Thymus (tissue), 11 donors: ENCODE measurements around the gene MGMT. TPM values are rescaled to one million over a fixed set of nuclear protein-coding genes. Genes with fewer than 3 reads are reported as not detected.
A peak's percentile ranks its signal among the peaks of the same experiment; 100 is the strongest.

Experiments
- DNase-seq, 9 donors: peaks; one replicate each; pipeline ENCODE4 v3.0.0-alpha.2; 2013; ENCODE audit warnings: low spot score in 9 of 9, low read depth in 6 of 9, missing footprints in 1 of 9
- H3K27ac ChIP-seq, 2 donors: one replicate each; pipeline ENCODE4 v1.5.1; 2013; ENCODE audit warnings: control low read depth in 1 of 2, low read depth in 1 of 2, low read length in 1 of 2, mild to moderate bottlenecking in 1 of 2, moderate library complexity in 1 of 2
- H3K27me3 ChIP-seq, 2 donors: one replicate each; pipeline ENCODE4 v1.5.1; 2013; ENCODE audit warnings: low read length in 1 of 2; ENCODE audit not compliant: control insufficient read depth in 2 of 2, insufficient read depth in 1 of 2
- H3K36me3 ChIP-seq, 2 donors: one replicate each; pipeline ENCODE4 v1.5.1; 2013; ENCODE audit warnings: low read length in 1 of 2, mild to moderate bottlenecking in 1 of 2, moderate library complexity in 1 of 2; ENCODE audit not compliant: control insufficient read depth in 2 of 2, insufficient read depth in 2 of 2
- H3K4me1 ChIP-seq, 2 donors: one replicate each; pipeline ENCODE4 v1.5.1; 2013; ENCODE audit warnings: low read length in 2 of 2; ENCODE audit not compliant: control insufficient read depth in 2 of 2, insufficient read depth in 2 of 2
- H3K4me3 ChIP-seq, 2 donors: one replicate each; pipeline ENCODE4 v1.5.1; 2013; ENCODE audit warnings: low read length in 2 of 2, control low read depth in 1 of 2, mild to moderate bottlenecking in 1 of 2
- H3K9me3 ChIP-seq, 2 donors: one replicate each; pipeline ENCODE4 v1.5.1; 2013; ENCODE audit warnings: low read length in 1 of 2, mild to moderate bottlenecking in 1 of 2; ENCODE audit not compliant: control insufficient read depth in 2 of 2, insufficient read depth in 1 of 2
- WGBS: extraction: QIAGEN DNeasy Blood & Tissue Kit; methylation state at CpG from one replicate; pipeline ENCODE4 v1.1.7; 2013; 5-methylcytosine and 5-hydroxymethylcytosine counted together
- polyA plus RNA-seq: library from polyadenylated mRNA; stranded (reverse); fragments of 200-250 nt; gene quantifications from one replicate; pipeline ENCODE4 v1.2.3, GENCODE V29; 2013
- total RNA-seq: library from RNA; stranded (reverse); fragments of 120-200 nt; gene quantifications from one replicate; pipeline ENCODE4 v1.2.4, GENCODE V29; 2013
- donor health status: healthy.

MGMT gene
- total and polyA plus RNA-seq, 2 donors: 20.9 to 42.4 TPM

DNA sequence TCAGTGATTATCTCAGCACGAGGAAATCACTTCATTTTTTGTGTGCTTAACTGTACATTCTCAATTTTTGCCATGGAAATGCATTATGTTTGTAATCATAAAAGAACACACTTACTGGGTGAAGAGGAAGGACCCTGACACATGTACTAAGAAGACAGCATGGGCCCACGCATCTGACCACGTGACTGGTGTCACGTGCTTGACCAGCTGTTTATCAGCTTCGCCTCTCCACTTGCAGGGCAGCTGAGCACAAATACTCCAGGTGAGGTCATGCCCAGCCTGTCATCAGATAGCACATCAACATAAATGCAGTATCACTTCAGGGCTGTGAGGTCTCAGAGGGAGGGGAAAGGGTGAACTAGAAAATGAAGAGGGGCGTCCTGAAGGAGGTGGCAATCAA is 317.2 kb downstream of the MGMT start:
- Histone ChIP-seq H3K27me3 (no peaks in the 10 kb centered on the region), H3K4me1 (no peaks in the 10 kb centered on the region), H3K27ac (no peak overlapping the region), H3K4me3 (no peak overlapping the region), H3K36me3 (no peaks in the 10 kb centered on the region), H3K9me3 (no peaks in the 10 kb centered on the region)
- 95% methylated on average over 6 of the region's 6 CpGs for WGBS
- no peak for DNase-seq

- H3K27ac ChIP-seq: no peak overlapping the region
- H3K4me1 ChIP-seq: no peaks in the 10 kb centered on the region
- no peak overlapping the region for H3K4me3 ChIP-seq
- DNase-seq: no peak
- H3K27me3 ChIP-seq: no peaks in the 10 kb centered on the region
- 74% methylated on average over 13 of the region's 13 CpGs for WGBS
- no peaks in the 10 kb centered on the region for H3K9me3 ChIP-seq
- no peaks in the 10 kb centered on the region for H3K36me3 ChIP-seq
Measured at GRCh38 chr10:129784891-129785290, 317.9 kb downstream of the MGMT start.

DNA sequence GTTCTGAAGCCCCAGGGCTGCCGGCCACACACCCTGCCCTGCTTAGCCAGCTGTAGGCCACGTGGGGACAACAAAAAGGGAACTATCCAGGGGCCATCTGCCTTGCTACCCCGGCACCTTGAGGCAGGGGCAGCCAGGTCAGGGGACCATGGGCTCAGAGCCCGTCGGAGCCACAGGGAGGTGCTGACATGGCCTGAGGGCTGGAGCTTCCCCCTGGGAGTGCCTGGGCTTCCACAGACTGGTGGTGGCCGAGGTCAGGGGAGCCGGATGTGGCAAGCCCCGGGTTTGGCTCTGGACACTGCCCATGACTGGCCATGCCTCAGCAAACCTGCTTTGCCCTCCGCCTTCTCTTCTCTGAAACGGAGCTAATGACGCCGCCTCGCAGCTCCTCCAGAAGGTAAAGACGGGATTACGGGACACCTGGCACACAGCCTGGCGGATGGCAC is 318.5 kb downstream of the MGMT start:
- 85% methylated on average over 16 of the region's 16 CpGs for WGBS
- H3K9me3 ChIP-seq: peaks cover 0 to 1% of the 10 kb centered on the region in 2 donors
- no peaks in the 10 kb centered on the region for H3K27me3 ChIP-seq
- no peak for DNase-seq
- H3K4me1 ChIP-seq: no peaks in the 10 kb centered on the region
- H3K36me3 ChIP-seq: no peaks in the 10 kb centered on the region
- no peak overlapping the region for H3K4me3 ChIP-seq
- H3K27ac ChIP-seq: no peak overlapping the region

GRCh38 chr10:129786216-129786615 is 319.2 kb downstream of the MGMT start:
- Histone ChIP-seq H3K27me3 (no peaks in the 10 kb centered on the region), H3K4me1 (no peaks in the 10 kb centered on the region), H3K9me3 (peaks cover 0 to 4% of the 10 kb centered on the region in 2 donors), H3K4me3 (no peak overlapping the region), H3K36me3 (no peaks in the 10 kb centered on the region), H3K27ac (no peak overlapping the region)
- 84% methylated on average over 10 of the region's 10 CpGs for WGBS
- DNase-seq: no peak

DNA sequence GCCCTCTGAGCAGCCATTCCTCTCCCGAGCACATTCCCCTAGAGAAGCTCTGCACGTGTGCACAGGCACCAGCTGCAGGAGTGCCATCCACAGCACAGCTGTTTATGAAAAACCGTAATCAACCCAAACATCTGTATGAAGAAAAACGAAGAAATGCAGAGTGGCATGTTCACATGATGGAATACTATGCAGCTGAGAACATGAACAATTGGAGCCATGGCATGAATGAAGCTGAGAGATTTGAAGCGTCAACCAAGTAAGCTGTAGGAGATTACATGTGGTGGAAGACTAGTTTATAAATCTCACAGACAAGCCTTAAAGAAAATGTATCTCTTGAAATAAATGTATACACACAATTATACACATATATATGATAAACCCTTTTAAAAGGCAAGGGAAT is 320.5 kb downstream of the MGMT start:
- Histone ChIP-seq H3K27ac (no peak overlapping the region), H3K4me3 (no peak overlapping the region), H3K9me3 (peaks cover 0 to 5% of the 10 kb centered on the region in 2 donors), H3K27me3 (no peaks in the 10 kb centered on the region), H3K36me3 (no peaks in the 10 kb centered on the region), H3K4me1 (no peaks in the 10 kb centered on the region)
- DNase-seq: no peak
- 78% methylated on average over 5 of the region's 5 CpGs for WGBS

DNA sequence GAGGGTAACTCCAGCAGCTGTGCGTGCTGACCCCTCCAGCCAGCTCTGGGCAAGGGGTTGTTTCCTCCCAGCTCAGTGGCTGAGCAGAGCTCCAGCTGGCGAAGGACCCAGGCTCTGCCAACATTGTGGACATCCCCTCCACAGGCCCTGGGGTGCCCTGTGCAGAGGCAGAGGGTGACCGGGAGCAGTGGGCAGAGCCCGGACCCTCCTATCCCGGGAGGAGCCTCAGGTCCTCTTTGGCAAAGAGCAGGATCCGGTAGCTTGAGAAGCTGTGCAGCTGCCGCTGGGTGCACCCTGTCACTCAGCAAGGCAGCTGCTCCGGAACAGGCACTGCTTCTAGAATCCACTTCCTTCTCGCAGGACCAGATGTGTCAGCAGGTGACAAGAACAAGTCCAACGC is 321.2 kb downstream of the MGMT start:
- DNase-seq: peak in 1 of 9 donors; percentile 10
- Histone ChIP-seq H3K27me3 (no peaks in the 10 kb centered on the region), H3K36me3 (no peaks in the 10 kb centered on the region), H3K27ac (no peak overlapping the region), H3K4me3 (no peak overlapping the region), H3K9me3 (peaks cover 0 to 11% of the 10 kb centered on the region in 2 donors), H3K4me1 (no peaks in the 10 kb centered on the region)
- 91% methylated on average over 10 of the region's 10 CpGs for WGBS

GRCh38 chr10:129790715-129791446 is 323.8 kb downstream of the MGMT start:
- Histone ChIP-seq H3K36me3 (no peaks in the 10 kb centered on the region), H3K4me1 (no peaks in the 10 kb centered on the region), H3K4me3 (no peak overlapping the region), H3K27me3 (no peaks in the 10 kb centered on the region), H3K9me3 (peaks cover 1 to 12% of the 10 kb centered on the region in 2 donors), H3K27ac (no peak overlapping the region)
- WGBS: 96% methylated on average over 17 of the region's 17 CpGs
- DNase-seq: no peak

DNA sequence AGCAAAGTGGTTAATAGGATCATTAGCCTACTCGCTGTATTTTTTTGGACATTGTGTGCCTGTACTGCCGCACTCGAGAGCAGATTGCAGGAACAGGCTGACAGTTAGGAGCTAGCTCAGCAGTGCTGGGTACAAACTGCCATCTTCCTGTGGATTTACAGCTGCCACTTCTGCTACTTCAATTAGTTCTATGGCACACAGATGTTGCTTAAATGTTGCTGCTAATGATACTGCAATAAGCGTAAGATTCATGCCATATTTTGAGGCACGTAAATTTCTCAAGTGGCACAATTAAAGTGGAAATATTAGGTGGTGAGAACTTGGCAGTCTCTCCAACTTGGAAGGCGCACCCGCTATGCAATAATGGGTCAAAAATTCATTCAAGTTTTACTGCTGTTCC is 325.1 kb downstream of the MGMT start:
- Histone ChIP-seq H3K4me1 (no peaks in the 10 kb centered on the region), H3K36me3 (no peaks in the 10 kb centered on the region), H3K4me3 (no peak overlapping the region), H3K9me3 (peaks cover 1 to 12% of the 10 kb centered on the region in 2 donors), H3K27me3 (no peaks in the 10 kb centered on the region), H3K27ac (no peak overlapping the region)
- 97% methylated on average over 7 of the region's 7 CpGs for WGBS
- DNase-seq: no peak

GRCh38 chr10:129792864-129793263 is 325.8 kb downstream of the MGMT start:
- Histone ChIP-seq H3K27ac (no peak overlapping the region), H3K4me3 (no peak overlapping the region), H3K9me3 (peaks cover 1 to 12% of the 10 kb centered on the region in 2 donors), H3K36me3 (no peaks in the 10 kb centered on the region), H3K27me3 (no peaks in the 10 kb centered on the region), H3K4me1 (no peaks in the 10 kb centered on the region)
- 98% methylated on average over 10 of the region's 10 CpGs for WGBS
- no peak for DNase-seq
